HepG2 (cell line): Measurements from ENCODE around the gene SLC8B1. TPM values are rescaled to one million over a fixed set of nuclear protein-coding genes. Genes with fewer than 3 reads are reported as not detected.

Experiments used
- ATAC-seq: fragments of 200-7000 bp; cut with Tn5 transposase; 3 replicates; pipeline ENCODE4 v1.9.1; 2020; ENCODE audit warnings: mild to moderate bottlenecking, moderate library complexity
- BruUV-seq: library from RNA; stranded (reverse); fragments of 400-500 nt; replicated peaks from 2 replicates; lab custom pipeline; 2021; lab: Mats Ljungman, UMichigan
- CTCF ChIA-PET: fragments of 300-600 bp; formaldehyde crosslinking; extraction: SDS; loops from one replicate; lab custom pipeline; 2021; ENCODE audit warnings: low total read pairs, inconsistent platforms, low intra/inter-chr PET ratio; lab: Yijun Ruan, JAX
- POLR2A ChIA-PET: fragments of 350-600 bp; sonication (Branson Sonifier 250); formaldehyde crosslinking; loops from one replicate; lab custom pipeline; 2020; ENCODE audit warnings: antibody characterized with exemption, inconsistent platforms; lab: Yijun Ruan, JAX
- DNase-seq: peaks from one replicate; pipeline ENCODE4 v3.0.0-alpha.2; 2015; ENCODE audit warnings: low spot score
- FAIRE-seq: peaks from 3 replicates; lab custom pipeline; 2011; peaks lifted over from hg19 to GRCh38; lab: Jason Lieb, UNC
- H2AFZ ChIP-seq: one replicate; pipeline ENCODE4 v1.6.1; 2011; ENCODE audit warnings: low read length, inconsistent platforms
- H3K27ac ChIP-seq: fragments of 300-600 bp; 3 replicates; pipeline ENCODE4 v1.8.0; 2011; ENCODE audit warnings: mixed run types, mild to moderate bottlenecking, mixed read lengths, low read length, inconsistent platforms; ENCODE audit not compliant: insufficient read depth; ENCODE audit errors: extremely low read length
- H3K27me3 ChIP-seq, 2 experiments: fragments of 200-600 bp in 1 of 2; 2 replicates in 1 of 2; 3 replicates in 1 of 2; pipeline versions ENCODE4 v1.6.0 to v1.8.0; 2011; ENCODE audit warnings: low read length in 2 of 2, mild to moderate bottlenecking in 2 of 2, moderate library complexity in 2 of 2, inconsistent platforms in 1 of 2; ENCODE audit not compliant: insufficient read depth in 2 of 2, control insufficient read depth in 1 of 2
- H3K36me3 ChIP-seq, 2 experiments: fragments of 200-600 bp in 1 of 2; replicated peaks in 1 of 2; 2 replicates in 1 of 2; 3 replicates in 1 of 2; pipeline versions ENCODE4 v1.5.1 to v1.8.0; 2011; ENCODE audit warnings: low read length in 2 of 2, inconsistent platforms in 1 of 2; ENCODE audit not compliant: insufficient read depth in 2 of 2, control insufficient read depth in 1 of 2
- H3K4me1 ChIP-seq: 2 replicates; pipeline ENCODE4 v1.5.1; 2012; ENCODE audit warnings: low read length, inconsistent platforms; ENCODE audit not compliant: insufficient read depth
- H3K4me2 ChIP-seq: 2 replicates; pipeline ENCODE4 v1.6.0; 2011; ENCODE audit warnings: low read depth, low read length, inconsistent platforms
- H3K4me3 ChIP-seq, 3 experiments: fragments of 200-600 bp in 1 of 3; sonication (generic), shearing (Covaris generic) in 1 of 3; replicated peaks in 1 of 3; 2 replicates each; pipeline ENCODE4 v1.5.1; 2011 to 2016; ENCODE audit warnings: low read length in 3 of 3, inconsistent platforms in 2 of 3, low read depth in 2 of 3, mild to moderate bottlenecking in 2 of 3, control low read depth in 1 of 3, mixed read lengths in 1 of 3; ENCODE audit not compliant: insufficient read depth in 1 of 3
- H3K79me2 ChIP-seq: one replicate; pipeline ENCODE4 v1.6.1; 2011; ENCODE audit warnings: low read length, inconsistent platforms; ENCODE audit not compliant: insufficient read depth
- H3K9ac ChIP-seq: 2 replicates; pipeline ENCODE4 v1.6.0; 2011; ENCODE audit warnings: mild to moderate bottlenecking, low read depth, low read length, inconsistent platforms; ENCODE audit not compliant: insufficient read depth
- H3K9me3 ChIP-seq: 2 replicates; pipeline ENCODE4 v1.5.1; 2012; ENCODE audit warnings: mild to moderate bottlenecking, low read length
- H4K20me1 ChIP-seq: 2 replicates; pipeline ENCODE4 v1.6.0; 2011; ENCODE audit warnings: inconsistent platforms, mild to moderate bottlenecking, low read length, moderate library complexity; ENCODE audit not compliant: insufficient read depth
- CBX2 ChIP-seq, 2 experiments: fragments of 200-600 bp in 1 of 2; sonication (generic); formaldehyde crosslinking in 1 of 2; IDR thresholded peaks; 2 replicates each; pipeline versions ENCODE4 v1.7.0 to v1.8.1; 2018 to 2022; ENCODE audit warnings: low read depth in 2 of 2, low read length in 1 of 2, mild to moderate bottlenecking in 1 of 2, missing genetic modification reagents in 1 of 2
- CBX5 ChIP-seq: sonication (generic); formaldehyde crosslinking; IDR thresholded peaks from 2 replicates; pipeline ENCODE4 v1.4.0; 2020; ENCODE audit warnings: missing genetic modification reagents, borderline replicate concordance
- DMAP1 ChIP-seq: IDR thresholded peaks from 2 replicates; pipeline ENCODE4 v1.6.1; 2016
- FLYWCH1 ChIP-seq: sonication (generic); formaldehyde crosslinking; IDR thresholded peaks from 2 replicates; pipeline ENCODE4 v1.8.1; 2023; ENCODE audit warnings: mild to moderate bottlenecking, missing genetic modification reagents
- GPN1 ChIP-seq: sonication (generic); formaldehyde crosslinking; IDR thresholded peaks from 2 replicates; pipeline ENCODE4 v1.5.1; 2020; ENCODE audit warnings: missing genetic modification reagents, borderline replicate concordance
- HBP1 ChIP-seq: IDR thresholded peaks from 2 replicates; pipeline ENCODE4 v1.6.1; 2016; ENCODE audit warnings: low read depth, control low read depth
- HNF4G ChIP-seq, 2 experiments: sonication (generic) in 1 of 2; formaldehyde crosslinking in 1 of 2; IDR thresholded peaks; 2 replicates each; pipeline versions ENCODE4 v1.4.0 to v1.6.1; 2011 to 2020; ENCODE audit warnings: borderline replicate concordance in 2 of 2, low read depth in 2 of 2, mild to moderate bottlenecking in 2 of 2, low read length in 1 of 2, missing genetic modification reagents in 1 of 2, moderate library complexity in 1 of 2
- JARID2 ChIP-seq: sonication (generic); formaldehyde crosslinking; IDR thresholded peaks from 2 replicates; pipeline ENCODE4 v1.8.1; 2023; ENCODE audit warnings: missing genetic modification reagents, inconsistent platforms; ENCODE audit not compliant: insufficient replicate concordance
- MED13 ChIP-seq: sonication (generic); formaldehyde crosslinking; IDR thresholded peaks from 2 replicates; pipeline ENCODE4 v1.5.0; 2020; ENCODE audit warnings: missing genetic modification reagents
- SNAI1 ChIP-seq: sonication (generic); formaldehyde crosslinking; IDR thresholded peaks from 2 replicates; pipeline ENCODE4 v1.5.0; 2020; ENCODE audit warnings: mild to moderate bottlenecking, missing genetic modification reagents, borderline replicate concordance
- TFAP4 ChIP-seq: sonication (generic); IDR thresholded peaks from 2 replicates; pipeline ENCODE4 v1.6.1; 2016; ENCODE audit warnings: low read depth, borderline replicate concordance
- ZNF281 ChIP-seq: sonication (generic); formaldehyde crosslinking; IDR thresholded peaks from 2 replicates; pipeline ENCODE4 v1.4.0; 2020; ENCODE audit warnings: missing genetic modification reagents, borderline replicate concordance
- ZNF317 ChIP-seq: sonication (generic); formaldehyde crosslinking; IDR thresholded peaks from 2 replicates; pipeline ENCODE4 v1.5.0; 2020; ENCODE audit warnings: mild to moderate bottlenecking, missing genetic modification reagents
- ZNF430 ChIP-seq: sonication (generic); formaldehyde crosslinking; IDR thresholded peaks from 2 replicates; pipeline ENCODE4 v1.9.0; 2021; ENCODE audit warnings: mild to moderate bottlenecking, missing genetic modification reagents
- ZNF441 ChIP-seq: sonication (generic); formaldehyde crosslinking; IDR thresholded peaks from 2 replicates; pipeline ENCODE4 v1.7.0; 2021; ENCODE audit warnings: missing genetic modification reagents, borderline replicate concordance
- ZNF75D ChIP-seq: sonication (generic); formaldehyde crosslinking; IDR thresholded peaks from 2 replicates; pipeline ENCODE4 v1.8.1; 2023; ENCODE audit warnings: missing genetic modification reagents, mild to moderate bottlenecking, borderline replicate concordance
- ZNF782 ChIP-seq: sonication (generic); formaldehyde crosslinking; IDR thresholded peaks from 2 replicates; pipeline ENCODE4 v1.4.0; 2020; ENCODE audit warnings: missing genetic modification reagents, mild to moderate bottlenecking, borderline replicate concordance
- WGBS: methylation state at CpG from one replicate; pipeline ENCODE4 v1.1.6; 2017; ENCODE audit warnings: low lambda C conversion rate; 5-methylcytosine and 5-hydroxymethylcytosine counted together
- in situ Hi-C: cut with HindIII; loops from 2 replicates; pipeline ENCODE4 v1.10.0; 2017; ENCODE audit warnings: low pct_unique_long_range_greater_than_20kb; ENCODE audit not compliant: extremely low pct_ligation_motif_present
- intact Hi-C: fragments of 100-400 bp; cut with micrococcal nuclease; formaldehyde crosslinking; loops from one replicate; pipeline ENCODE4 v1.10.0; 2022; ENCODE audit not compliant: unreplicated experiment
- polyA plus RNA-seq, 8 experiments: library from polyadenylated mRNA; depleted of rRNA in 3 of 8; stranded (reverse) in 7 of 8; unstranded in 1 of 8; fragments of >200 nt; fragmentation: Illumina TruSeq in 4 of 8; extraction: Trizol in 4 of 8; gene quantifications; 2 replicates each; pipeline versions ENCODE4 v1.2.1 to v1.2.3, GENCODE V29; 2011 to 2016; ENCODE audit warnings: low read depth in 4 of 8, missing spikeins in 1 of 8, mixed read lengths in 1 of 8; ENCODE audit not compliant: insufficient read depth in 1 of 8
- total RNA-seq, 5 experiments: library from RNA; depleted of rRNA; stranded (reverse); fragments of >200 nt; fragmentation: Illumina TruSeq; extraction: Trizol; gene quantifications; 2 replicates each; pipeline ENCODE4 v1.2.3, GENCODE V29; 2016; ENCODE audit warnings: low read depth in 1 of 5

Gene SLC8B1
- total and polyA plus RNA-seq, 2 of the 13 experiments (the other 11 are each of a cell fraction or from before 2014, with no cell fraction given): 6.8 to 8.0 TPM

GRCh38 chr12:113271466-113271852, 63.5 kb downstream of the SLC8B1 start (continued):
- TF ChIP-seq ZNF281: no peak
- no peak for TF ChIP-seq FLYWCH1
- no peak for TF ChIP-seq ZNF75D (CRISPR knock-in tag)
- no peak for TF ChIP-seq TFAP4
- TF ChIP-seq HNF4G (IDR thresholded peaks at IDR 0.05; ENCODE audit: borderline replicate concordance, low read depth, low read length): no peak
- no peak for TF ChIP-seq HNF4G (CRISPR knock-in tag; IDR thresholded peaks at IDR 0.05; ENCODE audit: borderline replicate concordance, low read depth)
- no peak for TF ChIP-seq ZNF782 (CRISPR knock-in tag)
- TF ChIP-seq CBX5: no peak
- TF ChIP-seq ZNF317 (CRISPR knock-in tag): no peak
- TF ChIP-seq SNAI1 (CRISPR knock-in tag): no peak
- TF ChIP-seq DMAP1 (CRISPR knock-in tag): no peak

- no TSS peak for BruUV-seq
Observed at GRCh38 chr12:113270709-113271009, 64.2 kb downstream of the SLC8B1 start.

More at GRCh38 chr12:113270709-113271009, 64.2 kb downstream of the SLC8B1 start:
- ChIA-PET CTCF (no interaction called here), POLR2A (interaction anchor here (0.8 to 1.4 kb wide), 4 partner anchors 40 to 67 kb away, joined by 3 to 10 read pairs (median 6); partner anchors contain the start of gene TPCN1)
- no peak overlapping the region for H3K9ac ChIP-seq
- H3K79me2 ChIP-seq: no peaks in the 10 kb centered on the region
- in situ Hi-C loops: no loop called here
- H3K4me3 ChIP-seq: no peak overlapping the region
- no peak for FAIRE-seq
- peaks cover 43% of the 10 kb centered on the region for H3K4me1 ChIP-seq
- no peaks in the 10 kb centered on the region for H4K20me1 ChIP-seq
- no peaks in the 10 kb centered on the region for H3K27me3 ChIP-seq
- peaks cover 6% of the 10 kb centered on the region in 2 experiments; a peak in 4 of 5 replicates for H3K36me3 ChIP-seq
- H3K27ac ChIP-seq: no peak overlapping the region
- intact Hi-C loops: loop anchor here (10.0 kb wide), 1 partner anchor 76 kb away; no protein-coding TSS in a partner anchor
- ATAC-seq: no peak
- no peak overlapping the region for H2AFZ ChIP-seq
- no peak overlapping the region for H3K4me2 ChIP-seq
- DNase-seq: no peak
- 96% methylated on average over 11 of the region's 11 CpGs for WGBS
- H3K9me3 ChIP-seq: no peaks in the 10 kb centered on the region
- no peak for TF ChIP-seq HBP1 (CRISPR knock-in tag)
- peak; percentile 36; the same call in 1 of the 2 replicates for TF ChIP-seq ZNF430 (CRISPR knock-in tag)
- 0 out of 2 replicates have a peak, but pooled peaks have one; percentile 2 for TF ChIP-seq ZNF441 (CRISPR knock-in tag)
- TF ChIP-seq JARID2 (CRISPR knock-in tag): no peak
- no peak for TF ChIP-seq CBX2 (IDR thresholded peaks at IDR 0.05; ENCODE audit: low read depth, low read length)
- no peak for TF ChIP-seq CBX2 (CRISPR knock-in tag; IDR thresholded peaks at IDR 0.05; ENCODE audit: low read depth)
- TF ChIP-seq MED13 (CRISPR knock-in tag): no peak
- TF ChIP-seq GPN1: no peak
